ENCODE data around the gene HSPB2. TPM values are rescaled to one million over a fixed set of nuclear protein-coding genes. Genes with fewer than 3 reads are reported as not detected.

The HSPB2 gene
- total RNA-seq, 1 donor from 2014 or later: 0.82 TPM

Small RNA genes lying within 50 kb of the gene (small RNA-seq; reads per million reads assigned to genes)
- gene C11orf52: not detected
- not detected for gene GNG5P3
- gene RNA5SP351: not detected
- 0.48 reads per million, percentile 37 among the genes with 10 or more reads in this experiment for gene RPL37AP8

Other genes starting within 250 kb of the HSPB2 start
- gene PPP2R1B, start 146.3 kb upstream of the HSPB2 start, total RNA-seq: 22.0 TPM
- 83.2 TPM for gene ALG9, start 41.2 kb upstream of the HSPB2 start, total RNA-seq
- gene FDXACB1, start 33.6 kb upstream of the HSPB2 start, total RNA-seq: 10.2 TPM
- 15.1 TPM for gene CFAP68, start 33.2 kb upstream of the HSPB2 start, total RNA-seq
- 6.5 TPM for gene CRYAB, start 964 bp upstream of the HSPB2 start, total RNA-seq
- not detected for gene C11orf52, start 6.2 kb downstream of the HSPB2 start, total RNA-seq
- gene DIXDC1, start 24.6 kb downstream of the HSPB2 start, total RNA-seq: 70.5 TPM
- gene DLAT, start 112.7 kb downstream of the HSPB2 start, total RNA-seq: 53.0 TPM
- 2.9 TPM for gene PIH1D2, start 161.3 kb downstream of the HSPB2 start, total RNA-seq
- 46.9 TPM for gene NKAPD1, start 161.6 kb downstream of the HSPB2 start, total RNA-seq
- 51.0 TPM for gene TIMM8B, start 174.0 kb downstream of the HSPB2 start, total RNA-seq
- 73.8 TPM for gene SDHD, start 174.1 kb downstream of the HSPB2 start, total RNA-seq